ENCODE data around the gene SMC6. TPM values are rescaled to one million over a fixed set of nuclear protein-coding genes. Genes with fewer than 3 reads are reported as not detected.

SMC6 gene
- total RNA-seq, 2 experiments from 2014 or later = 21.4 to 22.7 TPM

DNA sequence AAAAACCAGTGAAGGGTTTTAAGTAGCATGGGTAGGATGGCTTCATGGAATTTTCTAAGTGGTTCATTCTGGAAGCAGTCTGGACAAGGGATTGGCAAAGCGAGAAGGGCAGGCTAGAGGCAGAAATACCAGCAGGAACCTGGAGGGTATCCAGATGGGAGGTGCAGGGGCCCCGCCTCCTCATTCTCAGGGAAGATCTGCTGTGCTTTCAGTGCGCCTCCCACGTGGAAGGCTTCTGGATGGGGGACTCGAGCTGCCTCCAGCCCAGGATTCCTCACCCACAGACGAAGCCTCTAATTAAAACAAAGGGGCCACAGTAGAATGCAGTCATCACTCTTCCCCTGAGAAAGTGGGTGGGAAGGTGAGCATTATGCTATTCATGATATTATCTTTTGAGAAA lies 133.3 kb downstream of the SMC6 start:
- Mint-ChIP-seq H3K4me1 (ENCODE audit: low read depth) (no peaks in the 10 kb centered on the region), H3K4me3 (no peak overlapping the region), H3K36me3 (no peaks in the 10 kb centered on the region), H3K9me3 (no peaks in the 10 kb centered on the region), H3K27ac (no peak overlapping the region), H3K27me3 (peaks cover 9% of the 10 kb centered on the region)
- ChIA-PET CTCF (no interaction called here), POLR2A (no interaction called here)
- intact Hi-C loops (cut with micrococcal nuclease) = no loop called here
- DNase-seq = no peak

DNA sequence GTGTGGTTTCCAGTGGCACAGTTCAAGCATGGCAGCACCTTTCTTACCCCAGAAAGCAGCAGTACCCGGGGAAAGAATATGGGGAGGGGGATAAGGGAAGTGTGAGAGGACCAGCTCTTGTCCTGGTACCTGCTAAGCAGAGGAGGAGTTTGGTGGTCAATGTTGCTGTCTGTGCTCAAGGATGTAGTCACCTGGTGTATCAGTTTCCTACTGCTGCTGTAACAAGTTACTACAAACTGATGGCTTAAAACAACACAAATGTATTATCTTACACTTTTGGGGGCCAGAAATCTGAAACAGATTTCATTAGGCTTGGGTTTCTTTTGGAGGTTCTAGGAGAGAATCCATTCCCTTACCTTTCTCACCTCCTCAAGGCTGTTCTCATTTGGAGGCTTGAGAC lies 135.7 kb downstream of the SMC6 start:
- H3K36me3 Mint-ChIP-seq = no peaks in the 10 kb centered on the region
- H3K4me3 Mint-ChIP-seq = no peak overlapping the region
- H3K27me3 Mint-ChIP-seq = peaks cover 14% of the 10 kb centered on the region
- no peaks in the 10 kb centered on the region for H3K4me1 Mint-ChIP-seq (ENCODE audit: low read depth)
- intact Hi-C loops (cut with micrococcal nuclease) = no loop called here
- ChIA-PET POLR2A (interaction anchor here (0.6 kb wide), 1 partner anchor 136 kb away, joined by 5 read pairs; the partner anchor contains the start of gene GEN1), CTCF (no interaction called here)
- no peak for DNase-seq
- H3K9me3 Mint-ChIP-seq = no peaks in the 10 kb centered on the region
- H3K27ac Mint-ChIP-seq = no peak overlapping the region

DNA sequence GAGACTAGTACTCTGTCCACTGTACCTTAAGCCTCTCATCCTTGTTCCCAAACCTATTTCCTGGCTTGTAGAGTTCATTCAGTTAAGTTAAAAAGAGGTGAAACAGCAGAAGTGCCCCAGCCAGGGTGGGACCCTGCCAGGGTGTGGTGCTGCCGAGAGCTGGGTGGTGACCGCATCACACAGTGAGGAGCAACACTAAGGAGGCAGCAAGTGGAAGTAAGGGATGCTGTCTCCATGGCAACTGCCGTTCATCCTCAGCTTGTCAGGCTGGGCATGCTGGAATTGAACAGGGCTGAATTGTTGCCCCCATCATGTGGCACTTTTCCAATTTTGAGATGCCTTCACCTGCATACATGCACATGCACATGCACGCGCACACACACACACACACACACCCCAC lies 136.1 kb downstream of the SMC6 start:
- CTCF ChIA-PET = no interaction called here
- no peak overlapping the region for H3K27ac Mint-ChIP-seq

DNA sequence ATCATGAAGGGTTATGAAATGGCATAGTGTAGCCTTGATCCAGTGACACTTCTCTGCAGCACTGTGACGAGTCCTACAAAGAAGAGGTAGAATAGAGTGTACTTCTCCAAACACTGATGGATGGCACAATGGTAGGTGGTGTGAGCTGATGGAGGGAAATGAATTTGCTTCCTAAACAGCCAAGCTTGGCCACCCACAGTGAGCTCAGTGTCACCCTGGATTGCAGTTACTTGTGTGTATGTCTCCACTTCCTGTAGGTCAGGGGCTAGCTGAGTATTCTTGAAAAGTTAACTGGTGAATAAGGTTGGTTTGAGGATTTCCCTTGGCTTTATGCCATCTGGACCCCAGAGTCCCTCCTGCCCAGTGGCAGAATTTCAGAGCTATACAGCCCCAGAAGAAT lies 137.2 kb downstream of the SMC6 start:
- no peak overlapping the region for H3K4me3 Mint-ChIP-seq
- H3K9me3 Mint-ChIP-seq = no peaks in the 10 kb centered on the region
- H3K27ac Mint-ChIP-seq = no peak overlapping the region
- ChIA-PET CTCF (interaction anchor here (1.5 kb wide), 1 partner anchor 54 kb away, joined by 5 read pairs; no protein-coding TSS in a partner anchor), POLR2A (no interaction called here)
- no peak for DNase-seq
- H3K4me1 Mint-ChIP-seq (ENCODE audit: low read depth) = no peaks in the 10 kb centered on the region
- intact Hi-C loops (cut with micrococcal nuclease) = no loop called here
- H3K27me3 Mint-ChIP-seq = peaks cover 16% of the 10 kb centered on the region
- no peaks in the 10 kb centered on the region for H3K36me3 Mint-ChIP-seq

More for the DNA sequence above, 136.1 kb downstream of the SMC6 start:
- no peak for DNase-seq
- POLR2A ChIA-PET = interaction anchor here (0.6 kb wide), 1 partner anchor 137 kb away, joined by 5 read pairs; the partner anchor contains the start of gene GEN1
- no peaks in the 10 kb centered on the region for H3K4me1 Mint-ChIP-seq (ENCODE audit: low read depth)
- H3K9me3 Mint-ChIP-seq = no peaks in the 10 kb centered on the region
- no peak overlapping the region for H3K4me3 Mint-ChIP-seq
- intact Hi-C loops (cut with micrococcal nuclease) = no loop called here
- H3K27me3 Mint-ChIP-seq = peaks cover 16% of the 10 kb centered on the region
- H3K36me3 Mint-ChIP-seq = no peaks in the 10 kb centered on the region

DNA sequence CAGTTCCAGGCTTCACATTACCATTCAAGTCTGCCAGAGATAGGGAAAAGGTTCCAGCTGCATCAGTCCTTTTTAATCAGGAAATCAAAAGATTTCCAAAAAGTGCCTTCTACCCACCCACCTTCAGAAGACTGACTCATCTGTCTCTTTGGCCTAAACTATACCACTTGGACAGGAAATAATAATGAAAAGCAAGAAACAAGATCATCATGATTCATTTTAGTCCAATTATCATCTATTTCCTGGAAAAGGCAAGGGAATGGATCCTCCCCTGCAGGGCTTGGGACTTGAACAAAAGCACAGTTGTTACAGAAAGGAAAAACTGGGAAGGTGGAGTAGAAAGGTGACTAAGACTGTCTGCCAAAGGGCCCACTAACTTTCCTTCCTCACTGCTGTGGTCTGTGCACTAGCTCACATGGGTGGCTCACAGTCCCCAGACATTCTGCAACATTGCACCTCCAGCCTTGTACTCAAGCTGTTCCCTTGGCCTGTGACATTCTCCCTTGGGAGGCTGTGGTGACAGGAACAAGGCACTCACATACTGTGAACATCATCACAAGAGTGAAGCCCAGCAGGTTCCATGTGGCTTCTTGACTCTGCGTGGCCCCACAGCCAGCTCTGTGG lies 137.8 kb downstream of the SMC6 start:
- intact Hi-C loops (cut with micrococcal nuclease) = no loop called here
- Mint-ChIP-seq H3K27ac (no peak overlapping the region), H3K4me1 (ENCODE audit: low read depth) (no peaks in the 10 kb centered on the region), H3K36me3 (no peaks in the 10 kb centered on the region), H3K27me3 (peaks cover 16% of the 10 kb centered on the region), H3K4me3 (no peak overlapping the region), H3K9me3 (no peaks in the 10 kb centered on the region)
- no peak for DNase-seq
- POLR2A ChIA-PET = no interaction called here
- CTCF ChIA-PET = interaction anchor here (1.5 kb wide), 1 partner anchor 55 kb away, joined by 5 read pairs; no protein-coding TSS in a partner anchor

DNA sequence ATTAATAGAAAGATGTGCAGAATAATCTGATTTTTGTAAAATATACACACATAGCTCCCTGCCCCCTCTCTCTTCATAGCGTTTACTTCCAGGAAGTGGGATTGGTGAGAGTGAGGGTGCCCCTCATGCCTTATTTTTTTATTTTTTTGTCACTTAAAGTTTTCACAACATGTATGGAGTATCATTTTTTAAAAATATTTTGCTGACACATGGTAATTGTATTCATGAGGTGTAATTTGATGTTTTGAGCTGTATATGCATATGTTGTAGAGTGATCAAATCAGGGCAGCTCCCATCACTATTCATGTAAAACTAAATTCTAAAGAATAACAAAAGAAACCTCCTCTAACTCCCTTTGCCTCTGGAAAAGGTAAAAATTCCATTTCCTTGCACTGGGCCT lies 138.5 kb downstream of the SMC6 start:
- no peaks in the 10 kb centered on the region for H3K36me3 Mint-ChIP-seq
- CTCF ChIA-PET = interaction anchor here (1.0 to 1.5 kb wide), 2 partner anchors 31 to 55 kb away, joined by 3 to 5 read pairs; no protein-coding TSS in a partner anchor
- intact Hi-C loops (cut with micrococcal nuclease) = no loop called here
- H3K27ac Mint-ChIP-seq = no peak overlapping the region
- no peak for DNase-seq
- H3K4me3 Mint-ChIP-seq = no peak overlapping the region
- H3K27me3 Mint-ChIP-seq = peaks cover 16% of the 10 kb centered on the region
- no peaks in the 10 kb centered on the region for H3K9me3 Mint-ChIP-seq
- POLR2A ChIA-PET = no interaction called here
- H3K4me1 Mint-ChIP-seq (ENCODE audit: low read depth) = no peaks in the 10 kb centered on the region

DNA sequence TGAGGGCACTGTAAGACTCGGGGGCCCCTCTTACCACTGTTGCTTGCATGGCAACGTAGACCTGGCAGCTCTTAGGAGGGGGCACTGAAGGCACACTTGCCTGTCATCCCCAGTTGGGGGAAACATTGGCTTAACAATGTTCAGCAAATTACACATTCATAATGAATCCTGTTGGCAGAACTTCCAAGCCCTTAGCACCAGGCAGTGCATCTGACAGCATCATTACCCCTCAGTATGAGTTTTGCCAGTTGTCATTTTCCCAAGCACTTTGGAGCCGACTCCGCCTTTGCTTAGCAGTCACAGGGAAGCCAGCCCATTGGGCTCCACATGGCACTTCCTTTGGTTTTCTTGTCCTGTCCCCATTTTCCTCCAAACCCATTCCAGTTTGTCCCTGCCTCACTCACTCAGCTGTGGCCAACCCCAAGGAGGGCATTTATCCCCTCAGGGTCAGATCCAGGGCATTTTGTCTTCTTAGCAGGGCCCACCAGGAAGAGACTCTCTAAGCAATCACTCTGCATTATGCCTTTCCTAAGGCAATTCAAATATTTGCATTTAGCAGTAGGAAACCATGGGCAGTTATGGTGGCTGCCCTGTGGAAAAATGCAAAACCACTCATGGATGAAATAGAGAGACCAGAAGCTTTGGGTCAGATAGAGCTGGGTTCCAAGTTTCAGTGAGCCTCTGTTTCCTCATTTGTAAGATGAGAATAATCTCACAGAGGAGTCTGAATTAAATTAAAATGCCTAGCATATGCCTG lies 139.3 kb downstream of the SMC6 start:
- intact Hi-C loops (cut with micrococcal nuclease) = no loop called here
- ChIA-PET POLR2A (no interaction called here), CTCF (interaction anchor here (1.0 kb wide), 1 partner anchor 32 kb away, joined by 3 read pairs; no protein-coding TSS in a partner anchor)
- Mint-ChIP-seq H3K4me1 (ENCODE audit: low read depth) (no peaks in the 10 kb centered on the region), H3K36me3 (no peaks in the 10 kb centered on the region), H3K27me3 (peaks cover 11% of the 10 kb centered on the region), H3K4me3 (no peak overlapping the region), H3K27ac (no peak overlapping the region), H3K9me3 (no peaks in the 10 kb centered on the region)
- DNase-seq = no peak

Other genes starting within 250 kb of the SMC6 start
- gene RAD51AP2, start 235.4 kb downstream of the SMC6 start, total RNA-seq = not detected
- not detected for gene VSNL1, start 213.1 kb downstream of the SMC6 start, total RNA-seq
- gene GEN1, start 328 bp upstream of the SMC6 start, total RNA-seq = 10 to 100 TPM; 24.0 to 30.9 TPM
- not detected for gene MSGN1, start 62.6 kb upstream of the SMC6 start, total RNA-seq
- gene KCNS3, start 124.9 kb upstream of the SMC6 start, total RNA-seq = under 1 TPM; 0.17 to 0.19 TPM